Dermis blood vessel endothelial cell (primary cell): ENCODE measurements around the gene TMA7B. TPM values are rescaled to one million over a fixed set of nuclear protein-coding genes. Genes with fewer than 3 reads are reported as not detected.

ENCODE experiments used
- DNase-seq: peaks from one replicate; pipeline ENCODE4 v3.0.0; 2010
- total RNA-seq: library from RNA; depleted of rRNA; stranded (reverse); fragments of >200 nt; gene quantifications from 2 replicates; pipeline ENCODE4 v1.2.3, GENCODE V29; 2014

The TMA7B gene
- total RNA-seq, 1 donor from 2014 or later = not detected

DNA sequence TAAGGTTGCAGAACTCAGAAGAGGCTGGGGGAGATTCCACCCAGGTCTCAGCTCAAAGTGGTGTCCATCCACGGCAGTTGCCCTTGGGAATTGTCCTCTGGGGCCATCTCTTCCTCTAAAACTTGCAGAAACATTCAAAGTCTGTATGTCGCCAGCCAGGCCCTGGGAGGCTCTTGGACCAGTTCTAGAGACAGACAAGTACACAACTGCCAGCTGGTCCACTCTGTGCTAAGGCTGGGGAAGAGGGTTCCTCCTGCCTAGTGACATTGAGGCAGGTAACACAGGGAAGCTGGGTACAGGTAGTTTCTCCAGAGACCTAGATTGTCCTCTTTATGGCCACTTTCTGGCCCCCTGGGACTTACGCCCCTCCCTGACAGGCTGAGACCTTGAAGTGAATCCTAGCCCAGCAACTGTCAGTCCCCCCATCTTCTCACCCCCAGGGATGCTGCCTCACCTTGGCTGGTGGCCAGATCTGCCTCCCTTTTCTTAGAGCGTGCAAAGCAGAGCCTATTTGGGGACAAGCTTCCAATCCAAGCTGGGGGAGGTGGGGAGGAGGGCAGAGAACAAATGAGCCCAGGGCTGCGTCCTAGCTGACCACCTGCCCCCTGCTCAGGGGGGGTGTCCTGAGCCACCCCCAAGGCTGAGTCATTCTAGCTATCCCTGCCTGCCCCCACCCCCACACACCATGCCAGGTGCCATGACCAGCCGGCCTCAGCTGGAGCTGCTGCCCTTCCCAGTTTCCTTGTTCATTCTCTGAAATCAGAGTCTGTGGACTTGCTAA is 42.9 kb downstream of the TMA7B start:
- DNase-seq = no peak

DNA sequence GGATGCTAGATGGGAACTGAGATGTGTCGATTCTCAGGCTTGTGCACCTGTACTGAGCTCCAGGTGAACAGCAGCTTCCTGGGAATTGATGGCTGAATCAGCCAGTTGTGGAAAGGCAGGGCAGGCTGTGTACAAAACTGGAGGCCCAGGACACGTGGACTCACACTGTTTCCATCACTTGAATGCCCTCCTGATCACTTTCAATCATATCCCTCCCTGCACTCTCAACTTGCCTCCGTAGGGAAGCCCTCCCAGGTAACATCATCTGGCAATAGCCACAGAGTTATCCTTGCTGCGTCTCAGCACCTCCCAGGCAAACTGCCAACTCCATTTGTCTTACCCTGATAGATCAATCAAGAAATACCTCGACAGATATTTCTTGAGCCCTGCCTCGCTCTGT is 44.6 kb downstream of the TMA7B start:
- DNase-seq = no peak

DNA sequence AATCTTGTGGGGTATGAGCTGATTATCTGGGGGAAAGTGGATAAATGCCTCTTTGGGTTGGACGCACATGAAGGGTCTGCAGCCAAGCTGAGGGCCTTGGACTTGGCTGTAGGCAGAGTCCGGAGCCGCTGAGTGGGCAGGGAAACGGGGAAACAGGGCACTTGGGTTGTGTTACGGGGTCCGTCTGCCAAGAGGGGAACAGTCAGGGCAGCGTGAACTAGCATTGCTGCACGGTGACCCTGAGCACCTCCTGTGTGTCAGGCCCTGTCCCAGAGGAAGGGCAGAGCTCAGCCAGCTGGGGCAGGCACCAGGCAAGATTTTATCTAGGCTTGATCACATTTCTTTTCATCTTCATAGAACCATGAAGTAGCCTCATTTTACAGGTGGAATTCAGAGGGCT is 46.4 kb downstream of the TMA7B start:
- no peak for DNase-seq

DNA sequence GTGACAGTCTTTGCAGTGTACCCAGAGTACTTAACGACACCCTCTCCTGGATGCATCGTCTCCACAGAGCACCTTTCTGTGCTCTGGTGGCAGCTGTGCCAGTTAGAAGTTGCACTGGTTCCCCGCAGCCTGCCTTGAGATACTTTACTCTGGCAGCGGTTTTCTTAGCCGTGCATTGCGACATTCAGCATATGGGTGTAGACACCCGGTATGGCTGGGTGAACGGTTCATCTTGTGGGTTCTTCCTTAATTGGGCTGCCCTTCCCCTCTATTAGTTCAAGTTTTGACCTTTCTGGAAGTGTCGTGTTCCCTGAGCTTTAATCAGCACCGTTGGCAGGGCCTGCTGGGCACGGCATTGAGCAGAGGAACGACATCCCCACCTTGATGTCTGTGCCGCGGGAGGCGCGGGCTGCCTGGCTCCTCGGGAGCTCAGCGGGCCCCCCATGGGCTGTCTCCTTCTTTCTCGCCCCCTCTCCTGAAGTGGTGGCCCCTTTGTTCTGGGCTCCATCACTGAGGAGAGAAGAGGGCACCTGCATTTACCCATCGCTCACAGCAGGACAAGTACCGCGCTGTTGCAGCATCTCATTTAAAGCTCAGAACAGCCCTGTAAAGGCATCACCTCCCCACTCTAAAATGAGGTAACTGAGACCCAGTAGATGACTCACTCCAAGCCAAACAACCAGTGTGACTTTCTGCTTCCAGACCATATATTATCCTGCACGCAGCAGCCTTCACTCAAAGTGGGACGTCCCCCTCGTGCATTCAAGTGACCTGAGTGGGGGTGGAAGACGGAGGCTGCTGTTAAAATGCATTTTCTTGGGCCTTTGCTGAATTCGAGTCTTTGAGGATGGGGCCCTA is 47.9 kb downstream of the TMA7B start:
- DNase-seq = no peak

DNA sequence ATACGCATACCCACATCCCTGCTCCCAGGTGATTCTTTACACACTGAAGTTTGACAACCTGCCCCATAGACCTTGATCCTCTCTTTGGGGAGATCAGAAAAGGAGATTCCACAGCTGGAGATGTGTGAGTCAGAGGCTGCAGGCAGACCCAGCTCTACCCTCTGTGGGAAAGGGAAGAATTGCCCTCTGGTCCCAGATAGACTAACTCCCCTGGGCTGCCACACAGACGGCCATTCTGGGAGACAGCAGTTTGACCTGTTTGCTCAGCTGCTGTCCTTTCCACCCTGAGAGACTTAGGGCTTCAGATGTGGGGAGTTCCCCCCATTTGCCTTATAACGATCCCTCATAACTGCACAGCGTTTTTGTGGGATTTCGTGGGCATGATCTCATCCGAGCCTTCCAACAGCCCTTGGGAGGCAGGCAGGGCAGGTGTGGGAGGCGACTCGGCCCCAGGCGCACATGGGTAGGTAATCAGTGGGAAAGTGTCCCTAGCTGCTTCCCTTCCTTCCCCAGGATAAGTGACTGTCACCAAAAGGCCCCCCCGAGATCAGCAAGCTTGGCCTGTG is 48.6 kb downstream of the TMA7B start:
- DNase-seq = no peak

DNA sequence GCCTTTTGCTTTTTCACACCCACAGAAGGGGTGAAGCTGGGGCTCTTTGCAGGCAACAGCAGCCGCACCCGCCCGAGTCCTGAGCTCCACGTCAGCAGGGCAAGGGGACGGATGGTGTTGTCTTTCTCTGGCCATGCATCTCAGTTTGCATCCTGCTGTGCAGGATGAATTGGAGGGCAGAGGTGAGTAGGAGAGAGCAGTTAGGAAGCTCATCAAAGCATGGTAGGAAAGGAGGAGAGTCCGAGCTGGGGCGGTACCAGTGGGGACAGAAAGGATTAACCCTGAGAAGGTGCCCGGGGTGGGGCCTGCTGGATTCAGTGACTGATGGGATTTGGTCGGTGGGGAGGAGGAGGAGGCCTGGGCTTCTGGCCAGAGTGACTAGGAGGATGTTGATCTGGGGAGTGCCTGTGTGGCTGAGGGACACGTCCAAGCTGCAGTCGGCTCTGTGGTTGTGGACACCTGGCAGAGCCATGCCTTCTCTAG is 49.1 kb downstream of the TMA7B start:
- DNase-seq = no peak

DNA sequence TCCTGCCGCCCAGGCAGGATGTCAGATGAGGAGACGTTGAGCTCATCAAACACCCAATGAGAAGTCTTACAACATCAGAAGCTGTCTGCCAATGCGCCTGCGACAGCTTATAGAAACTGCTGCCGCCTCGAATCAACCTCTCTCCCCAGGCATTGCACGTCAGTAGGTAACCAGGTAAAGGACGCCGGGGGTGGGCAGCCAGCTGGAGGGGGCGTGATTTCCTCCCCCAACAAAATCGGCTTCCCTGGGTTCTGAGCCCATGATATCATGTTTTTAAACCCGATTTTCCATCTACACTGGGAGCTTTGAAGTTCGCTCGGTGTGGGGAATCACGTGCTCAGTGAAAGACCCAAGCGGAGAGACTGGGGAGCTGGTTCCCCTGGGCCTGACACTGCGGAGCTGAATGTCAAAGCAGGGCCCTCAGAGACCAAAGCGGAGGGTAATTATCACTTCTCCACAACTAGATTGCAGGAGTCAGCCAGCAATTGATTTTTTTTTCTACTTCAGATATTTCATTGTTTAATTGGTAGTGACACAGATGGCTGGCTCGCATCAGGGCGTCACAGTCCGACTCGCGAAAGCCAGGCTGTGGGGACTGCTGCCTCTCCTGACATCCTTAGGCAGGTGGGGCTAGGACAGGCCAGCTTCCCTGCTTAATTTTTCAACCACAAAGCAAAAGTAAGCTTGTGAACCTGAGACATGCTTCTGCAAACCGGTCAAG is 49.9 kb downstream of the TMA7B start:
- no peak for DNase-seq

DNA sequence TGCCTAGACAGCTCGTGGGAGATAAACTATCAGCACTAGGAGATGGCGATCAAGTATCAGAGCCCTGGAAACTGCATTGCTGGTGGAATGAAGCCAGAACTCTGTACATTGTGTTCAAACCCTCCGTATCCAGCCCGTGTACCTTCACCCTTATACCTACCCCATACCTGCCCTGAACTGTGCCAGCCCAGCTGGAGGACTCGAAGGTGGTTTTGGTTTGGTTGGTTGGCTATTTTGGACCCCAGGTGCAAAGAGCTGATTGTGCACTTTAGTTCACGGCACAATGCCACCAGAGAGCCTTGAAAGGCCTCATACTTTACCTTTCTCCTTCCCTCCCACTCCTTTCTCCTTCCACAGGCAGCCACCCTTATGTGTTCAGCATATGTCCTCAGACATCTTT is 50.5 kb downstream of the TMA7B start:
- DNase-seq = no peak

Other genes starting within 250 kb of the TMA7B start
- not detected in 2 replicates for gene ENTHD1, start 66.6 kb upstream of the TMA7B start, total RNA-seq
- gene GRAP2, start 59.3 kb upstream of the TMA7B start, total RNA-seq = under 0.01 TPM in 1 of 2 replicates, not detected in the other
- under 0.01 TPM in 2 replicates for gene FAM83F, start 34.6 kb downstream of the TMA7B start, total RNA-seq
- 23.1 and 24.5 TPM in 2 replicates for gene TNRC6B, start 217.5 kb downstream of the TMA7B start, total RNA-seq